SU-DHL-6 (cell line): Measurements from ENCODE around the gene CLTRN.

Experiments used
- H2AFZ ChIP-seq: fragments of 200-600 bp; sonication (generic); 2 replicates; pipeline ENCODE4 v1.6.1; 2014; ENCODE audit warnings: low read depth, mild to moderate bottlenecking, moderate library complexity, mixed read lengths, antibody characterized with exemption, low read length; ENCODE audit not compliant: severe bottlenecking
- H3F3A ChIP-seq: fragments of 200-600 bp; shearing (Covaris generic); 2 replicates; pipeline ENCODE4 v1.6.0; 2016; ENCODE audit warnings: antibody characterized with exemption, mild to moderate bottlenecking; ENCODE audit not compliant: insufficient read depth
- H3K27ac ChIP-seq: fragments of 200-600 bp; sonication (generic); 2 replicates; pipeline ENCODE4 v1.5.1; 2016; ENCODE audit warnings: low read depth, mild to moderate bottlenecking, low read length, moderate library complexity, mixed read lengths
- H3K27me3 ChIP-seq: fragments of 200-600 bp; sonication (generic), shearing (Covaris generic); 2 replicates; pipeline ENCODE4 v1.6.0; 2014; ENCODE audit warnings: mild to moderate bottlenecking, low read length
- H3K36me3 ChIP-seq: fragments of 200-600 bp; sonication (generic); 2 replicates; pipeline ENCODE4 v1.6.1; 2014; ENCODE audit warnings: mild to moderate bottlenecking, low read length, mixed read lengths
- H3K4me2 ChIP-seq: fragments of 300-600, 200-600 bp; shearing (Covaris generic), sonication (generic); 2 replicates; pipeline ENCODE4 v1.6.0; 2014; ENCODE audit warnings: low read length, low read depth, mild to moderate bottlenecking; ENCODE audit not compliant: poor library complexity, severe bottlenecking
- H3K4me3 ChIP-seq: fragments of 200-600 bp; sonication (generic); 2 replicates; pipeline ENCODE4 v1.5.1; 2014; ENCODE audit warnings: antibody characterized with exemption, low read length, mild to moderate bottlenecking, mixed read lengths; ENCODE audit not compliant: insufficient read depth, poor library complexity, severe bottlenecking
- H3K79me2 ChIP-seq: fragments of 200-600 bp; sonication (generic); 2 replicates; pipeline ENCODE4 v1.6.1; 2014; ENCODE audit warnings: mild to moderate bottlenecking, low read length, moderate library complexity; ENCODE audit not compliant: insufficient read depth
- H3K9ac ChIP-seq: fragments of 200-600 bp; sonication (generic); 2 replicates; pipeline ENCODE4 v1.7.0; 2014; ENCODE audit warnings: mild to moderate bottlenecking, low read length
- H3K9me2 ChIP-seq: fragments of 200-600 bp; sonication (generic); replicated peaks from 2 replicates; pipeline ENCODE4 v1.6.1; 2014; ENCODE audit warnings: low read length; ENCODE audit not compliant: insufficient read depth
- H3K9me3 ChIP-seq: fragments of 200-600 bp; sonication (generic); 2 replicates; pipeline ENCODE4 v1.6.1; 2014; ENCODE audit warnings: low read length, mixed read lengths; ENCODE audit not compliant: insufficient read depth
- H4K20me1 ChIP-seq: fragments of 200-600 bp; sonication (generic); 2 replicates; pipeline ENCODE4 v1.6.1; 2014; ENCODE audit warnings: low read depth, mild to moderate bottlenecking, antibody characterized with exemption, low read length, moderate library complexity, mixed read lengths
- EZH2phosphoT487 ChIP-seq: fragments of 200-600 bp; sonication (generic), shearing (Covaris generic); conservative IDR thresholded peaks from 2 replicates; pipeline ENCODE4 v1.6.1; 2018; ENCODE audit warnings: mild to moderate bottlenecking, antibody characterized with exemption, low read length, moderate library complexity, mixed read lengths
- TF ChIP-seq, protein P1 (sequence below): fragments of 200-600 bp; sonication (generic); IDR thresholded peaks from one replicate; pipeline ENCODE4 v1.5.1; 2017; ENCODE audit warnings: antibody characterized with exemption, mild to moderate bottlenecking, low read length, moderate library complexity; ENCODE audit not compliant: insufficient read depth, poor library complexity, severe bottlenecking

CLTRN gene

DNA sequence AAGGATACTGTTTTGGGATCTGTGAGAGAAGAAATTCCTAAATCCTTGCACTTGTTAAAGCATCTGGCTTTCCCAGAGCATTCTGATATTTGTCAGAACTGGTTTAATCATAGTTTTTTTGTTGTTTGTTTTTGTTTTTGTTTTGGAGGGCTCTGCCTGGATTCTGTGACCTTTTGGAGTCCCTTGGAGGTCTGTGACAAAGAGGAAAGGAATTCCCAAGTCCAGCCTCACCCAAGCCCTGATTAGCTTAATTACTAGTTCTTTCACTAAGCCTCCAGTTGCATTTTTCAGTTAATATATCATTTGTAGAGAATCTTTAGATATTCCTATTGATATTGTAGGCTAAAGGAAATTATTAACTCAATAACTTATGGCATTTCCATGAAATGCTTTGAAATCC lies 64.6 kb downstream of the CLTRN start:
- H3K4me2 ChIP-seq, result no peak overlapping the region
- TF ChIP-seq, protein P1, sequence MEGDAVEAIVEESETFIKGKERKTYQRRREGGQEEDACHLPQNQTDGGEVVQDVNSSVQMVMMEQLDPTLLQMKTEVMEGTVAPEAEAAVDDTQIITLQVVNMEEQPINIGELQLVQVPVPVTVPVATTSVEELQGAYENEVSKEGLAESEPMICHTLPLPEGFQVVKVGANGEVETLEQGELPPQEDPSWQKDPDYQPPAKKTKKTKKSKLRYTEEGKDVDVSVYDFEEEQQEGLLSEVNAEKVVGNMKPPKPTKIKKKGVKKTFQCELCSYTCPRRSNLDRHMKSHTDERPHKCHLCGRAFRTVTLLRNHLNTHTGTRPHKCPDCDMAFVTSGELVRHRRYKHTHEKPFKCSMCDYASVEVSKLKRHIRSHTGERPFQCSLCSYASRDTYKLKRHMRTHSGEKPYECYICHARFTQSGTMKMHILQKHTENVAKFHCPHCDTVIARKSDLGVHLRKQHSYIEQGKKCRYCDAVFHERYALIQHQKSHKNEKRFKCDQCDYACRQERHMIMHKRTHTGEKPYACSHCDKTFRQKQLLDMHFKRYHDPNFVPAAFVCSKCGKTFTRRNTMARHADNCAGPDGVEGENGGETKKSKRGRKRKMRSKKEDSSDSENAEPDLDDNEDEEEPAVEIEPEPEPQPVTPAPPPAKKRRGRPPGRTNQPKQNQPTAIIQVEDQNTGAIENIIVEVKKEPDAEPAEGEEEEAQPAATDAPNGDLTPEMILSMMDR, result no peak
- no peak for TF ChIP-seq EZH2phosphoT487
- H3K4me3 ChIP-seq, result no peak overlapping the region

DNA sequence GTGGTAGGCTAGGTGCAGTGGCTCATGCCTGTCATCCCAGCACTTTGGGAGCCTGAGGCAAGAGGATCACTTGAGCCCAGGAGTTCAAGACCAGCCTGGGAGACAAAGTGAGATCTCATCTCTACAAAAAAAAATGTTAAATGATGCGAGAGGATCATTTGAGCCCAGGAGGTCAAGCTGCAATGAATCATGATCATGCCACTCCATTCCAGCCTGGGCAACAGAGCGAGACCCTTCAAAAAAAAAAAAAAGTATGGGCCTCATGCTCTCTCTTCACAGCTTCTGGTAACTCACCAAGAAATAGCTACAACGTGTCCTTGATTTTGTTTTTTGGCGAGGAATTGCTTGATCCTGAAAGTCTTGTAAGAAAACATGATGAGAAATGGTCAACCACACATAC lies 65.1 kb downstream of the CLTRN start:
- H4K20me1 ChIP-seq, result no peaks in the 10 kb centered on the region
- H2AFZ ChIP-seq, result no peak overlapping the region
- H3K4me3 ChIP-seq, result no peak overlapping the region
- H3K27ac ChIP-seq, result no peak overlapping the region
- H3K9me3 ChIP-seq, result no peaks in the 10 kb centered on the region
- no peak overlapping the region for H3K4me2 ChIP-seq
- no peaks in the 10 kb centered on the region for H3K9me2 ChIP-seq
- TF ChIP-seq, protein P1, result no peak
- no peak for TF ChIP-seq EZH2phosphoT487
- no peaks in the 10 kb centered on the region for H3K27me3 ChIP-seq
- no peaks in the 10 kb centered on the region for H3K79me2 ChIP-seq
- H3K36me3 ChIP-seq, result no peaks in the 10 kb centered on the region
- no peaks in the 10 kb centered on the region for H3F3A ChIP-seq
- H3K9ac ChIP-seq, result no peak overlapping the region

More for the DNA sequence above, 64.6 kb downstream of the CLTRN start:
- Histone ChIP-seq H3K9me2 (no peaks in the 10 kb centered on the region), H3K36me3 (no peaks in the 10 kb centered on the region), H3K79me2 (no peaks in the 10 kb centered on the region), H3F3A (no peaks in the 10 kb centered on the region), H3K27ac (no peak overlapping the region), H3K27me3 (no peaks in the 10 kb centered on the region), H3K9ac (no peak overlapping the region), H3K9me3 (no peaks in the 10 kb centered on the region), H2AFZ (no peak overlapping the region), H4K20me1 (no peaks in the 10 kb centered on the region)

DNA sequence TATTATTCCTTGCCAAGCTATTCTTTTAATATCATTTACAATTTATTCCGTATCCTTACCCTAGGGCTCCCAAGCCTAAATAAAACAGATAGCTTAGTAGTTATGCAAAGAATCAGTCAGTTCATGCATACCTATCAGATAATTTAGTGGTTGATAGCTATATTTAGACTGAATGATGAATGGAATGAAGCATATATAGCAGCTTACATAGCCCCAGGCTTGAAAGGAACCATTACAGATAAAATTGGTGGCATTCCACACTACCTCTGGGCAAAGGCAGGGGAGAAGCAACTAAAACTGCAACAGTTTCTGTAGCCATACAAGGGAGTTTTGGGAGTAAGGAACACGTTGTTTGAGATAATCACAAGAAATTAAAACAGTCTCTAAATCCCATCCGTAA lies 66.6 kb downstream of the CLTRN start:
- H3F3A ChIP-seq, result no peaks in the 10 kb centered on the region
- H3K79me2 ChIP-seq, result no peaks in the 10 kb centered on the region
- no peaks in the 10 kb centered on the region for H3K9me2 ChIP-seq
- H3K27me3 ChIP-seq, result no peaks in the 10 kb centered on the region
- no peaks in the 10 kb centered on the region for H3K36me3 ChIP-seq
- no peak overlapping the region for H2AFZ ChIP-seq
- no peak overlapping the region for H3K4me2 ChIP-seq
- TF ChIP-seq, protein P1, result no peak
- TF ChIP-seq EZH2phosphoT487, result no peak
- H3K9me3 ChIP-seq, result no peaks in the 10 kb centered on the region
- H3K4me3 ChIP-seq, result no peak overlapping the region
- no peak overlapping the region for H3K27ac ChIP-seq
- no peak overlapping the region for H3K9ac ChIP-seq
- H4K20me1 ChIP-seq, result no peaks in the 10 kb centered on the region
